GM21576 (cell line): ENCODE data around the gene ACP1.
"Not testable (repeated sequence)": the region's sequence is repeated elsewhere in the genome, so short reads cannot be mapped to it uniquely, and the experiment has no call there.

ENCODE experiments used
- ATAC-seq: cut with Tn5 transposase; IDR thresholded peaks from one replicate; pipeline ENCODE4 v1.9.1; 2021; ENCODE audit warnings: mild to moderate bottlenecking, moderate library complexity; ENCODE audit not compliant: unreplicated experiment

The ACP1 gene

GRCh38 chr2:309148-309953, 44.6 kb downstream of the ACP1 start:
- ATAC-seq: no peak

- no peak for ATAC-seq
Observed at GRCh38 chr2:309954-310510, 45.3 kb downstream of the ACP1 start.

- no peak for ATAC-seq
Observed at GRCh38 chr2:310994-311393, 46.2 kb downstream of the ACP1 start.

GRCh38 chr2:313991-314390, 49.2 kb downstream of the ACP1 start:
- no peak for ATAC-seq

GRCh38 chr2:314561-315336, 50.0 kb downstream of the ACP1 start:
- ATAC-seq: no peak

- not testable (repeated sequence) for ATAC-seq
Observed at GRCh38 chr2:315925-316324, 51.2 kb downstream of the ACP1 start.

GRCh38 chr2:316381-316780, 51.6 kb downstream of the ACP1 start:
- ATAC-seq: no peak

- no peak for ATAC-seq
Observed at GRCh38 chr2:317501-318424, 53.0 kb downstream of the ACP1 start.

GRCh38 chr2:319059-319600, 54.4 kb downstream of the ACP1 start:
- ATAC-seq: no peak

- no peak for ATAC-seq
Observed at GRCh38 chr2:320561-320960, 55.8 kb downstream of the ACP1 start.

GRCh38 chr2:322326-322725, 57.6 kb downstream of the ACP1 start:
- ATAC-seq: no peak

GRCh38 chr2:323035-323434, 58.3 kb downstream of the ACP1 start:
- no peak for ATAC-seq
